GM21515 (cell line): ENCODE results near the gene STK39.

Experiments used
- ATAC-seq: cut with Tn5 transposase; IDR thresholded peaks from one replicate; pipeline ENCODE4 v1.9.1; 2021; ENCODE audit not compliant: unreplicated experiment

STK39 gene

DNA sequence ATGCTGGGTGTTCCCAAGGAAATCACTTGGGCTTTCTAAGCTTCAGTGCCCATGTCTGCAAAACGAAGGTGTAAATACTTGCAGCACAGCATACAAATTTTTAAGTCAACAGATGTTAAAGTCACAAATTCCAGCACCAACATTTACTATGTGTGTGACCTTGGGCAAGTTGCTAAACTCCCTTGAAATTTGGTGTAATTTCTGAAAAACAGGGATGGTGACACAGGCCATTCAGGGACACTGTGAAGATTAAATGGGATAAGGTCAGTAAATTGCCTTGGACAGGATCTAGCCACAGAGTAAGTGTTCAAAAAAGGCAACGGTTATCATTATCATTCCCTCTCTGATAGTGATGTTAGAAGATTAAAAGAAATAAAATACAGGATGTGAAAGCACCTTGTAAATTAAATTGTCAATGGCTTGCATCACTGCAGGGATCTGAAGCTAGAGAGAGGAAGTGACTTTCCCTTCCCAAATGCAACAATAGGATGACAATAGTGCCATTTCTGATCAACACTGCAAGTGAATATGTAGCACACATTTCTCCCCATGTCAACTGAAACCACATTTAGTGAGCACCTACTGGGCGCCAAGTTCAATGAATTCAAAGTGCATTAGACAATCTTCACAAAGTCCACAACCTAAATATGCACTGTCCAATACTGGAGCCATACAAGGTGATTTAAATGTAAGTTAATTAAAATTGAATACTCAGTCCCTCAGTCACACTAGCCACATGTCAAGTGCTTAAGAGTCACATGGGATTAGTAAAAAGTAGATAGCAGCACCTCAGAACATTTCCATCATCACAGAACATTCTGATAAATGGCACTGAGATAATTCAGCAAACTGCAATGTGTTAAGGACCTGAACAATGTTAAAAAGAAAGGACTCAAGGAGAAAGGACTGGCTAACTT, 81.2 kb downstream of the STK39 start:
- ATAC-seq: no peak

- ATAC-seq: no peak
These were observed 82.0 kb downstream of the STK39 start for GRCh38 chr2:168165397-168165796.

DNA sequence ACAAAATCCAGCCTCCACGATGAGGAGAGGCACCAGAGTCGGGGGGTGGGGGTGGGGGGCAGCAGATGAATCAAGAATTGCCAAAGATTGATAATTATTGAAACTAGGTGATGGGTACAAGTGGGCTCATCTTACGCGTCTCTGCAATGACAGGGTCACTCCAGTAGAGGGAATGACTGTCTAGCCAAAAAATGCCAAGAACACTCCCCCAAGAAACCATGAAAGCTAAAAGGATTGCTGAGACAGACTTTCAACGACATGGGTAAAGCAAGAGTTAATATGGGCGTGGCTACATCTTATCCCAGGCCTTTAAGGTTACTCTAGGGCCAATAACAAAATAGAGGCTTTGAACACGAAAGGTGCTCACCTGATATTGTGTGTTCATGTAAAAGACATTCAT, 86.5 kb downstream of the STK39 start:
- ATAC-seq: no peak

DNA sequence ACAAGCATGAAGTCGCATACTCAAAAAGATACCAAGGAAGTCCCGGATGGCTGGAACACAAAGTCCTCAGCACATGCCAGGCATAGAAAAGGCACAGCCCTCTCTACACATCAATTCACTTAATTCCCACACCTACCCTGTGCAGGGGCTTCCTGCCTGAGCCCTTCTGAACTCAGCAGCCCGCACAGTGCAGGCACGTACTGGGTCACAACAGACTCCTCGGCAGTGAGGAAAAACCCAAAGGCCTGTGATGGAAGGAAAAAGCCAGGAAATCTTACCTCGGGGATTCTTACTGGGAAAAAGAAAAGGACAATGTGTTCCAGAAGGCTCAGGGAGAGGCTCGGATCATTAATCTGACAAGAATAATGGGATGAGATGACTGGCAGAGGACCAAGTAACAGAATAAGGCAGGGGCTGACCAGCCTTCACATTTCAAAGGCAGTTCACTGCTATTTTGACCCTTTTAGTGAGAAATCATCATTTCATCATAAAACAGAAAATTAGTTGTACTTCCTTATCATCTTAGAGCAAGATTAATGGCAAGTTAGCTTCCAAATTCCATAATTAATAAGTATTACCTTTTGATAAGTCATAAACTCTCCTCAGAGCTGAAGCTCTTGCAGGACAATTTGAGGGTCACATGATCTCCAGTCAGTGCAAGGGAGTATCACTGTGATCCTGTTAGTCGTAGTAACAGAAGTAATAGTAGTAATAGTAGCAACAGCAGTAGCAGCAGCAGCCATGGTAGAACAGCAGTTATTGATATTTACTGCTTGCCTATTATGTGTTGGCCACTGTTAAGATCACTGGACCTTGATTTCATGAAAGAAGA, 87.4 kb downstream of the STK39 start:
- no peak for ATAC-seq

GRCh38 chr2:168158586-168158985, 88.8 kb downstream of the STK39 start:
- no peak for ATAC-seq

DNA sequence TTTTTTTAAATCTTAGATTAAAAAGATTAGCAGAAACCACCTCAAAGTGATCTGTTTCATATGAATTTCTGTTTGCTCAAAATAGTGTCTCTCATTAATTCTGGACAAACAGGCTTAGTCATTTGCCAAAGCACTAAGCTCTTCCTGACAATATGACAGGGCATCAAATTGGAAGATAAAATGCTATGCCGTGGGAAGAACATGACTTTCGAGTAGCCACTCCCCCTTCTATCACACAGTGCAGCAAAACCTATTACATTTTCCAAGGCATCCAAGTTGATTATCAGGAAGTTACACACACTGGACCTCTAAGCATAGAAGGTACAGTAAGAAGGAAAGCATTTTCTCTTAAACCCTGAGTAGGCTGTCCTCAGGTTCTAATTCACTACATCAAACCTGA, 89.5 kb downstream of the STK39 start:
- ATAC-seq: no peak

DNA sequence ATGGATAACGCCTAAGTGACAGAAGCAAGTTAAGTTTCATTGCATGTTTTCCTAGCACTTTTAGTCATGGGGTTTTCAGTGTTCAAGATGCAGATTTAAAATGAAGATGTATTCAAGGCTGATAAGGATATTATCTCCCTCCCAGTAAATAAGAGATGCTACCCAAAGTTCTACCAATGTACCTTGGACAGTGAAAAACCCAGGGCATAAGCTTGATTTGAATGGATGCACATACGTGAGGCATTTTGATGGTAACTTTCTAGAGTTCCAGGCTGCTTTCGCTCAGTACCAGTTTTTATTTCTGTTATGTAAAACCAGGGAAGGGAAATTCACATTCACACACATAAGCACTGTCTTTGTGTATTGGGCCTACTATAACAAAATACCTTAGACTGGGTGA, 90.3 kb downstream of the STK39 start:
- ATAC-seq: no peak

GRCh38 chr2:168156661-168157060, 90.7 kb downstream of the STK39 start:
- no peak for ATAC-seq

DNA sequence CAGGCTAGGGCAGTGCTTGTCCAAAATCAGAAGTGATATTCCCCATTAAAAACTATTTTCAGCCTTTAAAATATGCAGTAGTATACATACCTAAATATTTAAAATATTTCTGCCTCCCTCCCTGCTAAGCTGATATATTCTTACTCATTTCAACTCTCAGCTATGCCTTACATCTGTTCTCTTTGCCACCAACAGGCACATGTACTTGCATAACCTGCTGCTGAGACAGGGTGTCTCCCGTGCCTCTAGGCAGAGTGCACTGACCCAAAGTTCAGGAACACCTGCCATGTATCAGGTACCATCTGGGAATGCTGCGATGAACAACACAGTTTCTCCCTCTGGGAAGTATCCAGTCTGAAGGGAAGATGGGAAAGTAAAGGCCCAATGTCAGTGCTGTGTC, 91.7 kb downstream of the STK39 start:
- no peak for ATAC-seq

DNA sequence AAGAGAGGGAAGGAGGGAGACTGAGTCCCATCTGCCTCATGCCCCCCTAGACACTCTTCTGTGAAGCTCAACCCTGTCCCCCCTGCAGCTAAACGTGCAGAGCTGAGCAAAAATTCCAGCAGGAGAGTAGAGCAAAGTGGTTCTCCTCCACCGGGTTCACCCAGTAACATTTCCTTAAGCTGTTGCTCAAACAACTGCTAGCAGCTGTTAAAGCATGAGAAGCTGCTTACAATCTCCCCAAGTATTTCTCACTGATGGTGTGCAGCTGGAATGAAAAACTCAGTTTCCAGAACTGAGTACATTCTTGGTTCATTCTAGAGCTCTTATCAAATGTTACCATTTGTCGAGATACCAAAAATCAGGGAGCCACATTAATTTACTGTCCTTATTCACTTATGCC, 92.3 kb downstream of the STK39 start:
- ATAC-seq: no peak

GRCh38 chr2:168152902-168153530, 94.4 kb downstream of the STK39 start:
- ATAC-seq: no peak

GRCh38 chr2:168149986-168150385, 97.4 kb downstream of the STK39 start:
- no peak for ATAC-seq

DNA sequence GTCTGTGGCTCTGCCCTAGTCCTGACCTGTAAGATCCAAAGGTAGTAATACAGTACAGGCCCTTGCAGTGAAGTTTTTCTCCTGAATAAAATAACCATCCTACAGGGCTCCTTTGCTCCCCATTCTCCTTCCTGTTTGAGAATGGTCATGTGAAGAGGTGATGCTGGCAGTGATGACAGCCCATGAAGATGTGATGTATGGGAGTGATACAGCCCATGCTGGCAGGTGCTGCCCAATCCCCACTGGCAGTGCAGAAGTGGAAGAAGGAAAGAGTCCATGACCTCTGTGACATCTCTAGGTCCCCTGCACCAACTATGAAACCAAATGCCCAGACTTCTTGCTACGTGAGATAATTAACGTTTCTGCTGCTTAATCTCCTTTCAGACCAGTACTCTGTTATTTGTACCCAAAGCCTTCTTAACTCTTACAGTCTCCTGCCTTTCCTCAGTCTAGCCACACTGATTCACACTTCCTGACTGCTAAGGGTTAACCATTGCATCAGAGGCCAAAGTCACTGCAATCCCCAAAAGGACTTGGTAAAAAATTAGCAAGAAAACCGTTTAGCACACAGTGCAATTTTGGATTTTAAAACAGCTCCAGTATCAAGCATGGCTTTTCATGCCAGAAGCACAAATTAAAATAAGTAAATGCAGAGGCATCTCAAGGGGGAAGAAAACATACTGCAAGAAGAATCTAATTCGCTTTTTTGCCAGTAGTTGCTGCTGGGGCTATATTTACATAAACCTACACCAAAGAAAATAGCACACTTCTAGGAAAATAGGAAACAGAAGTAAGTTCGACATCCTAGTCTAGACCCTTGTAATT, 98.0 kb downstream of the STK39 start:
- no peak for ATAC-seq

- no peak for ATAC-seq
These were observed 99.3 kb downstream of the STK39 start for GRCh38 chr2:168147830-168148794.

GRCh38 chr2:168146892-168147810, 100.2 kb downstream of the STK39 start:
- no peak for ATAC-seq

DNA sequence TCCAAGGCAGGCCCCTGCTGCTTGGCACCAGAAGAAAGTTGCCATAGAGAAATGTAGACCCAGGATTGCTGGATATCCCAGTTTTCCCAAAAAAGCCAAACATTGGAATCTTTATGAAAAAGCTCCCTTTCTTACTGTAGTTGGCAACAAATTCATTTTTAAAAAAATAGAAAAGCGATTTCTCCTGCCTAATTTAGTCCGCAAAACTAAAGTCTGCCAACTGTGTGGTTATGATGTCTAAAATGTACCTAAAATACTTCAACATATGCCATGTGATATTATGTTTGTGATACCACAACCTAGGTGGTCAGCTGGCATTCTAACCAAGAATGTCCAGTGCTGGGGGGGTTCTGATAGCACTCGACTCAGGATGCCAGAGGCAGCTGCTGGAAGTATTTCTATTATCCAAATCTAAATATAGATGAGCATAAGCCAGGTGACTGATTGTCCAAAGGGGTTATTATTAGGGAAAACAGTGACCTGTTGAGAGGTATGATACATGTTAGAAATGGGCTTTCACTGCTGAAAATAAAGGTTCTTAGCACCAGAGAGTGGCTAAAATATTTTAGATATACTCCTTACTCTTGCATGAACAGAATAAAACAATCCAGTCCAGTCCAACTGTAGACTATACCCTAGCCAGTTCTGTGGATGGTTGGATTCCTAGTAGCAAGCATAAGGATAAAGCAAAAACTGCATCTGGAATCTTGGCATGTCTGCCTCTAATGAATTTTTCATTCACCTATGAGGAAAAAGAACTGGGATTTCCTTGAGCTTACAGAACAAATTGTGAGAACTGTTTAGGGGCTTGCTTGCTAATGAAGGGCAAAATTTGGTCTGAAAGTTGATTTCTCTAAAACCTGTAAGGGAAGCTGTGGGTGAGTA, 101.7 kb downstream of the STK39 start:
- ATAC-seq: no peak

DNA sequence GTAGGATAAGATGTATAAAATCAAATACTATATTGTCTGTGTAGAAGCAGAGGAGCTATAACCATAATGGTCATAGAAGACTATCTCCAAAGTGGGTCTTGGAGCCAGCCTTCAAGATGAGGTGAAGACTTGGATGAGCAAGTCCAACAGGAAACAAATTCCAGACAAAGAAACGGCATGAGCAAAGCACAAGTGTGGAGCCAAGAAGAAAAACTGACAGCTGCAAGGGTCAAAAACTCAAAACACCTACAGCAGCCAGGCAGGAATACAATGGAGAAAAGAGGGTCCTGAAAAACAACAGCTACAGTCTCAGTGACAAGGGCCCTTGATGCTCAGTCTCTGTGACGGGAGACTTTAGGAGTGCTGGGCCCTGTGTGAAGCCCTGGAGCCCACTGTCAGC, 102.4 kb downstream of the STK39 start:
- no peak for ATAC-seq

GRCh38 chr2:168143813-168144212, 103.6 kb downstream of the STK39 start:
- no peak for ATAC-seq
